ENCODE results near the gene RSBN1L.

DNA sequence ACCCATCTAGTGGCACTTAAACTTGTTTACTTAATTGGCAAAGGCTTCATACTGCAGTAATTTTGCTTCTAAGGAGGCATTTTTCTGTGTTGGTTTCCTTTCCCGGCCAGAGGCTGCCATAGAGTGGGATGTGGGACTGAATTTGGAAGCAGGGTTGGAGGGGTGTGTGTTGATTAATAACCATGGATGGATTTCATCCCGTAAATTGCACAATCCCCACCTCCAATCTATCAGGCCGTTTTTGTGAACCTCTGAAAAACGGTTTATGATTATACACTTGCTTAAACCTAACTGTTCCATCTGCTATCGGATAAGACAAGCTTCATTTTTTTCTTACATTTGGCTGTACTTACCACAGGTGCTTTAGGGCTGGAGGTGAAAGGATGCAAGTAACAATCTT, 100.7 kb downstream of the RSBN1L start:
- TF ChIP-seq, protein P1, sequence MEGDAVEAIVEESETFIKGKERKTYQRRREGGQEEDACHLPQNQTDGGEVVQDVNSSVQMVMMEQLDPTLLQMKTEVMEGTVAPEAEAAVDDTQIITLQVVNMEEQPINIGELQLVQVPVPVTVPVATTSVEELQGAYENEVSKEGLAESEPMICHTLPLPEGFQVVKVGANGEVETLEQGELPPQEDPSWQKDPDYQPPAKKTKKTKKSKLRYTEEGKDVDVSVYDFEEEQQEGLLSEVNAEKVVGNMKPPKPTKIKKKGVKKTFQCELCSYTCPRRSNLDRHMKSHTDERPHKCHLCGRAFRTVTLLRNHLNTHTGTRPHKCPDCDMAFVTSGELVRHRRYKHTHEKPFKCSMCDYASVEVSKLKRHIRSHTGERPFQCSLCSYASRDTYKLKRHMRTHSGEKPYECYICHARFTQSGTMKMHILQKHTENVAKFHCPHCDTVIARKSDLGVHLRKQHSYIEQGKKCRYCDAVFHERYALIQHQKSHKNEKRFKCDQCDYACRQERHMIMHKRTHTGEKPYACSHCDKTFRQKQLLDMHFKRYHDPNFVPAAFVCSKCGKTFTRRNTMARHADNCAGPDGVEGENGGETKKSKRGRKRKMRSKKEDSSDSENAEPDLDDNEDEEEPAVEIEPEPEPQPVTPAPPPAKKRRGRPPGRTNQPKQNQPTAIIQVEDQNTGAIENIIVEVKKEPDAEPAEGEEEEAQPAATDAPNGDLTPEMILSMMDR (conservative IDR thresholded peaks at IDR 0.05; ENCODE audit: low read length), result no peak
- TF ChIP-seq EZH2phosphoT487 (IDR thresholded peaks at IDR 0.05; ENCODE audit: borderline replicate concordance), result no peak
